GM04504 (cell line): Measurements from ENCODE around the gene MRRF.
A peak's percentile ranks its signal among the peaks of the same experiment; 100 is the strongest.
"Not testable (repeated sequence)": the region's sequence is repeated elsewhere in the genome, so short reads cannot be mapped to it uniquely, and the experiment has no call there.

ENCODE experiments used
- DNase-seq: peaks from one replicate; pipeline ENCODE4 v3.0.0-alpha.2; 2012; ENCODE audit warnings: low read depth

MRRF gene

GRCh38 chr9:122356627-122357026, 91.9 kb downstream of the MRRF start:
- no peak for DNase-seq

- no peak for DNase-seq
These were observed 96.2 kb downstream of the MRRF start for GRCh38 chr9:122360891-122361290.

- DNase-seq, result not testable (repeated sequence)
These were observed 98.4 kb downstream of the MRRF start for GRCh38 chr9:122363131-122363530.

GRCh38 chr9:122364117-122364782, 99.6 kb downstream of the MRRF start:
- DNase-seq, result no peak

- peak; percentile 53 for DNase-seq
These were observed 100.1 kb downstream of the MRRF start for GRCh38 chr9:122364783-122365150.

- DNase-seq, result no peak
These were observed 101.5 kb downstream of the MRRF start for GRCh38 chr9:122366074-122366660.

- DNase-seq, result no peak
These were observed 102.4 kb downstream of the MRRF start for GRCh38 chr9:122367065-122367464.

- DNase-seq, result no peak
These were observed 103.2 kb downstream of the MRRF start for GRCh38 chr9:122367774-122368460.

- DNase-seq, result no peak
These were observed 104.0 kb downstream of the MRRF start for GRCh38 chr9:122368642-122369041.

GRCh38 chr9:122370303-122370702, 105.6 kb downstream of the MRRF start:
- DNase-seq, result no peak

- DNase-seq, result no peak
These were observed 106.4 kb downstream of the MRRF start, which contains the start of gene PTGS1 for GRCh38 chr9:122370869-122371755. Gene PTGS1 (plus strand): TSS chr9:122371024. CDS start chr9:122371085, 61 bp downstream.

GRCh38 chr9:122371846-122372245, 107.2 kb downstream of the MRRF start:
- no peak for DNase-seq

- DNase-seq, result no peak
These were observed 108.5 kb downstream of the MRRF start for GRCh38 chr9:122372856-122373845.

GRCh38 chr9:122374885-122375420, 110.3 kb downstream of the MRRF start:
- no peak for DNase-seq

GRCh38 chr9:122376796-122377195, 112.1 kb downstream of the MRRF start:
- no peak for DNase-seq

- no peak for DNase-seq
These were observed 112.8 kb downstream of the MRRF start for GRCh38 chr9:122377241-122378164.

- DNase-seq, result no peak
These were observed 113.6 kb downstream of the MRRF start for GRCh38 chr9:122378236-122378635.

- DNase-seq, result no peak
These were observed 114.7 kb downstream of the MRRF start for GRCh38 chr9:122379340-122379739.

- DNase-seq, result no peak
These were observed 115.6 kb downstream of the MRRF start for GRCh38 chr9:122380293-122380692.
